ACC112 (cell line): ENCODE results near the gene EPHB2.
"Not testable (repeated sequence)": the region's sequence is repeated elsewhere in the genome, so short reads cannot be mapped to it uniquely, and the experiment has no call there.

ENCODE experiments used
- H2AFZ ChIP-seq: fragments of 200-600 bp; sonication (generic); one replicate; pipeline ENCODE4 v1.6.0; 2017; ENCODE audit warnings: antibody characterized with exemption, low read length; ENCODE audit not compliant: unreplicated experiment
- H3K27ac ChIP-seq: fragments of 200-600 bp; sonication (generic); 2 replicates; pipeline ENCODE4 v1.5.1; 2014; ENCODE audit warnings: low read depth, mild to moderate bottlenecking, antibody characterized with exemption, low read length, moderate library complexity
- H3K27me3 ChIP-seq: fragments of 200-600 bp; sonication (generic); 2 replicates; pipeline ENCODE4 v1.6.1; 2014; ENCODE audit warnings: mild to moderate bottlenecking, antibody characterized with exemption, low read length, moderate library complexity, mixed read lengths; ENCODE audit not compliant: insufficient read depth
- H3K36me3 ChIP-seq: fragments of 200-600 bp; sonication (generic); 2 replicates; pipeline ENCODE4 v1.6.1; 2016; ENCODE audit warnings: mild to moderate bottlenecking, antibody characterized with exemption, low read length, moderate library complexity, mixed read lengths; ENCODE audit not compliant: insufficient read depth
- H3K4me1 ChIP-seq: fragments of 200-600 bp; sonication (generic); one replicate; pipeline ENCODE4 v1.6.1; 2016; ENCODE audit warnings: low read length, mixed read lengths; ENCODE audit not compliant: insufficient read depth, unreplicated experiment, control insufficient read depth
- H3K4me3 ChIP-seq: fragments of 200-600 bp; sonication (generic); 2 replicates; pipeline ENCODE4 v1.5.1; 2014; ENCODE audit warnings: mild to moderate bottlenecking, low read depth, low read length
- H3K79me2 ChIP-seq: fragments of 200-600 bp; sonication (generic); one replicate; pipeline ENCODE4 v1.6.0; 2016; ENCODE audit warnings: low read length; ENCODE audit not compliant: control insufficient read depth, unreplicated experiment, insufficient read depth

EPHB2 gene

GRCh38 chr1:22691031-22691753 lies 19.4 kb upstream of the EPHB2 start:
- Histone ChIP-seq H3K79me2 (no peaks in the 10 kb centered on the region), H3K36me3 (no peaks in the 10 kb centered on the region), H3K27me3 (no peaks in the 10 kb centered on the region), H2AFZ (no peak overlapping the region), H3K4me1 (peaks cover 7% of the 10 kb centered on the region), H3K4me3 (no peak overlapping the region), H3K27ac (no peak overlapping the region)

- H3K36me3 ChIP-seq, result no peaks in the 10 kb centered on the region
- no peaks in the 10 kb centered on the region for H3K27me3 ChIP-seq
- no peak overlapping the region for H3K4me3 ChIP-seq
- no peak overlapping the region for H3K27ac ChIP-seq
- peaks cover 6% of the 10 kb centered on the region for H3K4me1 ChIP-seq
- no peaks in the 10 kb centered on the region for H3K79me2 ChIP-seq
- no peak overlapping the region for H2AFZ ChIP-seq
These were observed 16.5 kb upstream of the EPHB2 start for GRCh38 chr1:22694172-22694571.

DNA sequence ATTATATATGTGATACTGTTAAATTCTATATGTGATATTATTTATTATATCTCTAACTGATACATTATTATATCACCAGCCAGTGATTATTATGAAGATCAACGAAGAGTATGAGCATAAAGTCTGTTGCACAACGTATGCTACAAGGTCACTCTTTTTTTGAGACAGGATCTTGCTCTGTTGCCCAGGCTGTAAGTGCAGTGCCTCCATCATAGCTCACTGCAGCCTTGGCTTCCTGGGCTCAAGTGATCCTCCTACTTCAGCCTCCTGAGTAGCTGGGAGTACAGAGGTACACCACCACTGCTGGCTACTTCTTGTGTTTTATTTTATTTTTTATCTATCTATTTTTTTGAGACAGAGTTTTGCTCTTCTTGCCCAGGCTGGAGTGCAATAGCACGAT lies 14.0 kb upstream of the EPHB2 start:
- no peak overlapping the region for H3K4me3 ChIP-seq
- H3K79me2 ChIP-seq, result no peaks in the 10 kb centered on the region
- no peak overlapping the region for H2AFZ ChIP-seq
- H3K27ac ChIP-seq, result no peak overlapping the region
- H3K27me3 ChIP-seq, result no peaks in the 10 kb centered on the region
- no peaks in the 10 kb centered on the region for H3K4me1 ChIP-seq
- H3K36me3 ChIP-seq, result no peaks in the 10 kb centered on the region

DNA sequence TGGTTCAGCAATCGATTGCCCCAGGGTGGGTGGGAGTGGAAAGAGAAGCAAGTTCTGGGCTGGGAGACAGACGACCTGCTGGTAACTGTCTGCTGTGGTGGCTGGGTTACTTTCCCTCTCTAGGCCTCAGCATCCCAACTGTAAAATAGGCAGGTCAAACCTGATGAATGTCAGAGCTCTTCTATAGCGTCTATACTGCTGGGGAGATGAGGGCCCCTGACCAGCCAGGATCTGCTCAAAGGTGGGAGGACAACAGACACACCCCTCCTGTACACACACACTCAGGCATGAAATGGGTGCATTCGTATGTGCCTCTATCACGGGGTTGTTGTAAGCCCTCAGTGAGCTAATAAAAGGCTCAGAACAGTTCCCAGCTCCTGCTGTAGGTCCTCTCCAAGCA lies 12.7 kb upstream of the EPHB2 start:
- H2AFZ ChIP-seq, result no peak overlapping the region
- no peak overlapping the region for H3K27ac ChIP-seq
- H3K36me3 ChIP-seq, result no peaks in the 10 kb centered on the region
- no peaks in the 10 kb centered on the region for H3K79me2 ChIP-seq
- no peaks in the 10 kb centered on the region for H3K27me3 ChIP-seq
- H3K4me3 ChIP-seq, result no peak overlapping the region
- H3K4me1 ChIP-seq, result peaks cover 5% of the 10 kb centered on the region

- Histone ChIP-seq H3K4me3 (no peak overlapping the region), H3K4me1 (peaks cover 9% of the 10 kb centered on the region), H3K79me2 (no peaks in the 10 kb centered on the region), H3K36me3 (no peaks in the 10 kb centered on the region), H2AFZ (no peak overlapping the region), H3K27ac (no peak overlapping the region), H3K27me3 (no peaks in the 10 kb centered on the region)
These were observed 10.7 kb upstream of the EPHB2 start for GRCh38 chr1:22699681-22700520.

DNA sequence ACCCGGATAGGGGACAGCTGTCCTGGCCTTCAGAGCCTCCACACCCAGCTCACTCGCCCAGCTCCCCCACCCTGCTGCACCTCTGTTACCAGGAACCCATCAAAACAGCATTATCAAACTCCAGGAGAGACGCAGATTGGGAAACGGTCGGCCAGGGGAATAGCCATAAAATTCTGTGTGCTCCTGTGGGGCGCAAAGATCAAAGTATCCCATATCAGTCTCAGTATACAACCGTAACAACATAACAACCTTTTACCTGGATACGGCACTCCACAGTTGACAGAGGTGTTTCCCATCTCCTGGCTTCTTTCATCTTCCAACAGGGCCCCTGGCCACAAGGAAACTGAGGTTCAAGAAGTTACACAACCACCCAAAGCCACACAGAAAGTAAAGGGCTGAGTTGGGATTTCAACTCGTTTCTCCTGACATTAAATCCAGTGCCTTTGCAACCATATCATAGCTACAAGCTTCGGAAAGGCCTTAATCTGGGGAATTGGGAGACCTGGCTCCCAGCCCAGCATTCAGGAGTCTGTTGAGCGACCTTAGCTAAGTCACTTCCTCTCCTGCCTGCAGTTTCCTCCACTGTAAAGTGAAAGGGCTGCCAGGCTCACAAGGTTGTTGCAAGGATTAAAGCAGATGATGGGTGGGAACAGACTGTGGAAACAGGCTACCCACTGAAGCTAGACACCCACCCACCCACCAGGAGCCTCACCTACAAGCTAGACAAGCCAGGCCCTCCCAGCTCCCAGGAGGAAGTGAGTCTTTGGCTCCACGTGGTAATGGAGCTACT lies 8.1 kb upstream of the EPHB2 start:
- Histone ChIP-seq H3K4me3 (no peak overlapping the region), H2AFZ (peak overlapping the region; percentile 28), H3K27me3 (no peaks in the 10 kb centered on the region), H3K36me3 (no peaks in the 10 kb centered on the region), H3K4me1 (peaks cover 9% of the 10 kb centered on the region), H3K27ac (no peak overlapping the region), H3K79me2 (no peaks in the 10 kb centered on the region)

- Histone ChIP-seq H3K27me3 (no peaks in the 10 kb centered on the region), H3K4me1 (peaks cover 9% of the 10 kb centered on the region), H3K4me3 (no peak overlapping the region), H3K79me2 (no peaks in the 10 kb centered on the region), H3K36me3 (no peaks in the 10 kb centered on the region), H2AFZ (no peak overlapping the region), H3K27ac (no peak overlapping the region)
These were observed 6.1 kb upstream of the EPHB2 start for GRCh38 chr1:22704440-22705067.

- no peaks in the 10 kb centered on the region for H3K36me3 ChIP-seq
- H2AFZ ChIP-seq, result no peak overlapping the region
- H3K4me3 ChIP-seq, result no peak overlapping the region
- no peaks in the 10 kb centered on the region for H3K27me3 ChIP-seq
- peaks cover 14% of the 10 kb centered on the region for H3K4me1 ChIP-seq
- no peaks in the 10 kb centered on the region for H3K79me2 ChIP-seq
- H3K27ac ChIP-seq, result no peak overlapping the region
These were observed 5.1 kb upstream of the EPHB2 start for GRCh38 chr1:22705586-22705985.

DNA sequence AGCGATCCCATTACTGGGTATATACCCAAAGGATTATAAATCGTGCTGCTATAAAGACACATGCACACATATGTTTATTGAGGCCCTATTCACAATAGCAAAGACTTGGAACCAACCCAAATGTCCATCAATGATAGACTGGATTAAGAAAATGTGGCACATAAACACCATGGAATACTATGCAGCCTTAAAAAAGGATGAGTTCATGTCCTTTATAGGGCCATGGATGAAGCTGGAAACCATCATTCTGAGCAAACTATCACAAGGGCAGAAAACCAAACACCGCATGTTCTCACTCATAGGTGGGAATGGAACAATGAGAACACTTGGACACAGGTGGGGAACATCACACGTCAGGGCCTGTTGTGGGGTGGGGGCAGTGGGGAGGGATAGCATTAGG lies 4.5 kb upstream of the EPHB2 start:
- H3K4me3 ChIP-seq, H3K27ac ChIP-seq, H3K36me3 ChIP-seq, H3K79me2 ChIP-seq, H3K27me3 ChIP-seq, H2AFZ ChIP-seq: not testable (repeated sequence)
- peaks cover 14% of the 10 kb centered on the region for H3K4me1 ChIP-seq

DNA sequence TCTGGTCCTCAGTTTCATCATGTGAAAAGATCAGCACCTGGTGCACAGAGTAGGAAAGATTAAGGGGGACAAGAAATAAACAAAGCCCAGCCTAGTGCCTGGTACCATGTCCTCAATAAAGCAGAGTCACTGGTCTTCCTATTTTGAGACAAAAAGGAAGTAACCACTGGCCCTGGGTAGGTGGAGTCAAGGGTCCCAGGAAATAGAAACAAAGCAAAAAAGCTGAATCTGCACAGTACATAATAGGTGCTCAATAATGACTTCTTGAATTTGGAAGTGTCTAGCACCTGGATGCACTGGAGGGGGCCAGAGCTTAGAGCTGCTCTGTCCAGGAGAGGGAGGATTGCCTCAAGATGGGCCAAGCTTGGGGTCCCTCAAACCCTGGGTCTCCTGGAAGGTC lies 1.9 kb upstream of the EPHB2 start:
- H3K36me3 ChIP-seq, result no peaks in the 10 kb centered on the region
- H3K27ac ChIP-seq, result no peak overlapping the region
- H3K79me2 ChIP-seq, result peaks cover 23% of the 10 kb centered on the region
- no peak overlapping the region for H3K4me3 ChIP-seq
- H2AFZ ChIP-seq, result no peak overlapping the region
- H3K4me1 ChIP-seq, result peaks cover 22% of the 10 kb centered on the region
- H3K27me3 ChIP-seq, result no peaks in the 10 kb centered on the region
